CD4-positive, alpha-beta T cell (primary cell): Measurements from ENCODE around the gene SHISA2. TPM values are rescaled to one million over a fixed set of nuclear protein-coding genes. Genes with fewer than 3 reads are reported as not detected.

Experiments
- ATAC-seq: fragments of 200-7000 bp; cut with Tn5 transposase; one replicate; pipeline ENCODE4 v1.10.0; 2022; ENCODE audit warnings: mild to moderate bottlenecking; ENCODE audit not compliant: poor library complexity
- CTCF ChIA-PET: fragments of 350-600 bp; sonication (Branson Sonifier 250); formaldehyde crosslinking; loops from one replicate; lab custom pipeline; 2021; ENCODE audit warnings: antibody characterized with exemption, inconsistent platforms; lab: Charles Lee
- POLR2A ChIA-PET: fragments of 350-600 bp; sonication (Branson Sonifier 250); formaldehyde crosslinking; loops from one replicate; lab custom pipeline; 2021; ENCODE audit warnings: antibody characterized with exemption, inconsistent platforms; lab: Charles Lee
- DNase-seq, 14 experiments: peaks; one replicate each; pipeline ENCODE4 v3.0.0-alpha.2; 2013 to 2020; ENCODE audit warnings: mixed read lengths in 2 of 14
- H3K27ac ChIP-seq, 2 donors: one replicate each; pipeline versions ENCODE4 v1.5.1 to v1.7.0; 2013; ENCODE audit warnings: low read length in 2 of 2, low read depth in 1 of 2, mild to moderate bottlenecking in 1 of 2
- H3K27me3 ChIP-seq, 2 experiments: 1 replicate in 1 of 2; 2 replicates in 1 of 2; pipeline versions ENCODE4 v1.6.1 to v1.7.0; 2013; ENCODE audit warnings: low read length in 2 of 2, control low read depth in 1 of 2, mild to moderate bottlenecking in 1 of 2, moderate library complexity in 1 of 2; ENCODE audit not compliant: insufficient read depth in 2 of 2, control insufficient read depth in 1 of 2
- H3K36me3 ChIP-seq: one replicate; pipeline ENCODE4 v1.6.1; 2013; ENCODE audit warnings: low read length, control low read depth; ENCODE audit not compliant: insufficient read depth
- H3K4me1 ChIP-seq: one replicate; pipeline ENCODE4 v1.6.1; 2013; ENCODE audit warnings: low read length, control low read depth; ENCODE audit not compliant: insufficient read depth
- H3K4me3 ChIP-seq: one replicate; pipeline ENCODE4 v1.5.1; 2013; ENCODE audit warnings: mild to moderate bottlenecking, low read length, moderate library complexity
- H3K9me3 ChIP-seq, 2 experiments: 1 replicate in 1 of 2; 2 replicates in 1 of 2; pipeline versions ENCODE4 v1.6.1 to v1.7.0; 2013; ENCODE audit warnings: low read length in 2 of 2, mild to moderate bottlenecking in 2 of 2, control low read depth in 1 of 2, moderate library complexity in 1 of 2; ENCODE audit not compliant: control insufficient read depth in 1 of 2, insufficient read depth in 1 of 2
- H3K27ac Mint-ChIP-seq: one replicate; pipeline ENCODE4 v1.8.0; 2020; ENCODE audit warnings: mixed read lengths
- H3K27me3 Mint-ChIP-seq: one replicate; pipeline ENCODE4 v1.8.0; 2021; ENCODE audit warnings: mixed read lengths
- H3K36me3 Mint-ChIP-seq: one replicate; pipeline ENCODE4 v1.8.0; 2021; ENCODE audit warnings: low read depth, mixed read lengths
- H3K4me1 Mint-ChIP-seq: one replicate; pipeline ENCODE4 v1.8.0; 2021; ENCODE audit warnings: low read depth, mixed read lengths
- H3K4me3 Mint-ChIP-seq: one replicate; pipeline ENCODE4 v1.8.0; 2020; ENCODE audit warnings: mild to moderate bottlenecking, mixed read lengths
- H3K9me3 Mint-ChIP-seq: one replicate; pipeline ENCODE4 v1.8.0; 2020; ENCODE audit warnings: mixed read lengths
- intact Hi-C, 2 experiments: fragments of 100-400 bp; cut with DNase I in 1 of 2; cut with micrococcal nuclease in 1 of 2; formaldehyde crosslinking; loops; one replicate each; pipeline versions ENCODE4 v1.15.1 to v1.9.0; 2023 to 2025; cut with DNase I, micrococcal nuclease
- total RNA-seq, 174 experiments: library from RNA in 2 of 174; stranded (reverse) in 2 of 174; gene quantifications; one replicate each; pipeline ENCODE4 v1.2.3 and lab custom pipeline; 2021 to 2026
- TF ChIP-seq, protein P1 (sequence below): fragments of 200-600 bp; IDR thresholded peaks from one replicate; pipeline ENCODE4 v1.8.0; 2022; ENCODE audit warnings: antibody characterized with exemption, mild to moderate bottlenecking

SHISA2 gene
- total RNA-seq, 2 experiments from 2014 or later: 0.52 to 0.92 TPM

GRCh38 chr13:26011996-26012821, 39.6 kb downstream of the SHISA2 start:
- H3K27me3 Mint-ChIP-seq: no peaks in the 10 kb centered on the region
- POLR2A ChIA-PET: interaction anchor here (2.0 kb wide), 1 partner anchor 124 kb away, joined by 5 read pairs; no protein-coding TSS in a partner anchor
- H3K36me3 ChIP-seq: no peaks in the 10 kb centered on the region
- ATAC-seq (peak; percentile 95), DNase-seq (peak; percentile 47 to 85 (median 60))
- H3K27ac ChIP-seq: peak overlapping the region; percentile 46 to 74
- CTCF ChIA-PET: no interaction called here
- peak overlapping the region; percentile 85 for H3K4me3 Mint-ChIP-seq
- H3K4me1 ChIP-seq: peaks cover 17% of the 10 kb centered on the region
- intact Hi-C loops: loop anchor here in 1 of 2 experiments (1.0 to 10.0 kb wide), 2 partner anchors 40 to 107 kb away; no protein-coding TSS in a partner anchor
- TF ChIP-seq, protein P1, sequence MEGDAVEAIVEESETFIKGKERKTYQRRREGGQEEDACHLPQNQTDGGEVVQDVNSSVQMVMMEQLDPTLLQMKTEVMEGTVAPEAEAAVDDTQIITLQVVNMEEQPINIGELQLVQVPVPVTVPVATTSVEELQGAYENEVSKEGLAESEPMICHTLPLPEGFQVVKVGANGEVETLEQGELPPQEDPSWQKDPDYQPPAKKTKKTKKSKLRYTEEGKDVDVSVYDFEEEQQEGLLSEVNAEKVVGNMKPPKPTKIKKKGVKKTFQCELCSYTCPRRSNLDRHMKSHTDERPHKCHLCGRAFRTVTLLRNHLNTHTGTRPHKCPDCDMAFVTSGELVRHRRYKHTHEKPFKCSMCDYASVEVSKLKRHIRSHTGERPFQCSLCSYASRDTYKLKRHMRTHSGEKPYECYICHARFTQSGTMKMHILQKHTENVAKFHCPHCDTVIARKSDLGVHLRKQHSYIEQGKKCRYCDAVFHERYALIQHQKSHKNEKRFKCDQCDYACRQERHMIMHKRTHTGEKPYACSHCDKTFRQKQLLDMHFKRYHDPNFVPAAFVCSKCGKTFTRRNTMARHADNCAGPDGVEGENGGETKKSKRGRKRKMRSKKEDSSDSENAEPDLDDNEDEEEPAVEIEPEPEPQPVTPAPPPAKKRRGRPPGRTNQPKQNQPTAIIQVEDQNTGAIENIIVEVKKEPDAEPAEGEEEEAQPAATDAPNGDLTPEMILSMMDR: no peak
- no peaks in the 10 kb centered on the region for H3K27me3 ChIP-seq
- H3K27ac Mint-ChIP-seq: peak overlapping the region; percentile 91
- no peaks in the 10 kb centered on the region for H3K9me3 ChIP-seq
- peaks cover 5% of the 10 kb centered on the region for H3K36me3 Mint-ChIP-seq
- peak overlapping the region; percentile 57 for H3K4me3 ChIP-seq
- H3K9me3 Mint-ChIP-seq: no peaks in the 10 kb centered on the region
- peaks cover 14% of the 10 kb centered on the region for H3K4me1 Mint-ChIP-seq

DNA sequence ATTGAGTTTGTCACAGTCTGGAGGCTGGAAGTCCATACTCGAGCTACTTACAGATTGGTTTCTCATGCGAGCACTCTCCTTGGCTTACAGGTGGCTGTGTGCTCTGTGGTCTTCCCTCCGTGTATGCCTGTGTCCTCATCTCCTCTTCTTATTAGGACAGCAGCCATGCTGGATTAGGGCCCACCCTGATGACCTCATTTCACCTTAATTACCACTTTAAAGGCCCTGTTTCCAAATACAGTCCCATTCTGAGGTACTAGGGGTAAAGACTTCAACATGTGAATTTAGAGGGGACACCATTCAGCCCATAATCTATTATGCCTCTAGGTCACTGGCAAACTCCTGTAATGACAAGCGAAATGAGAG, 40.6 kb downstream of the SHISA2 start:
- H3K27me3 Mint-ChIP-seq: no peaks in the 10 kb centered on the region
- H3K9me3 Mint-ChIP-seq: no peaks in the 10 kb centered on the region
- ATAC-seq: no peak
- Histone ChIP-seq H3K9me3 (no peaks in the 10 kb centered on the region), H3K36me3 (no peaks in the 10 kb centered on the region), H3K4me1 (peaks cover 17% of the 10 kb centered on the region), H3K4me3 (no peak overlapping the region), H3K27me3 (no peaks in the 10 kb centered on the region), H3K27ac (no peak overlapping the region)
- TF ChIP-seq, protein P1: no peak
- CTCF ChIA-PET: no interaction called here
- peak overlapping the region; percentile 91 for H3K27ac Mint-ChIP-seq
- POLR2A ChIA-PET: no interaction called here
- no peak for DNase-seq
- H3K4me3 Mint-ChIP-seq: peak overlapping the region; percentile 11
- H3K4me1 Mint-ChIP-seq: peaks cover 8% of the 10 kb centered on the region
- peaks cover 5% of the 10 kb centered on the region for H3K36me3 Mint-ChIP-seq
- intact Hi-C loops: loop anchor here in 1 of 2 experiments (10.0 kb wide), 1 partner anchor 106 kb away; no protein-coding TSS in a partner anchor

GRCh38 chr13:26010487-26011207, 41.2 kb downstream of the SHISA2 start:
- ATAC-seq (no peak), DNase-seq (no peak)
- Histone ChIP-seq H3K27me3 (no peaks in the 10 kb centered on the region), H3K36me3 (no peaks in the 10 kb centered on the region), H3K27ac (no peak overlapping the region), H3K9me3 (no peaks in the 10 kb centered on the region), H3K4me3 (no peak overlapping the region), H3K4me1 (peaks cover 17% of the 10 kb centered on the region)
- Mint-ChIP-seq H3K4me3 (no peak overlapping the region), H3K27ac (peak overlapping the region; percentile 91), H3K4me1 (peaks cover 8% of the 10 kb centered on the region), H3K27me3 (no peaks in the 10 kb centered on the region), H3K36me3 (peaks cover 5% of the 10 kb centered on the region), H3K9me3 (no peaks in the 10 kb centered on the region)
- intact Hi-C loops: loop anchor here in 1 of 2 experiments (10.0 kb wide), 1 partner anchor 106 kb away; no protein-coding TSS in a partner anchor
- POLR2A ChIA-PET: no interaction called here
- TF ChIP-seq, protein P1: no peak
- CTCF ChIA-PET: no interaction called here
